Adrenal gland (tissue), 12 donors: ENCODE results near the gene ATXN7L1. TPM values are rescaled to one million over a fixed set of nuclear protein-coding genes. Genes with fewer than 3 reads are reported as not detected.

Experiments used
- DNase-seq, 7 donors: peaks; one replicate each; pipeline ENCODE4 v3.0.0-alpha.2; 2019 to 2020
- H3K27ac ChIP-seq, 5 donors: fragments of 200-600 bp; sonication (generic) in 4 of 5; 1 replicate in 3 of 5; 2 replicates in 2 of 5; pipeline versions ENCODE4 v1.5.1 to v1.8.0; 2016 to 2020; ENCODE audit warnings: mild to moderate bottlenecking in 1 of 5
- H3K27me3 ChIP-seq: fragments of 200-600 bp; 2 replicates; pipeline ENCODE4 v1.8.0; 2021
- H3K36me3 ChIP-seq, 2 donors: fragments of 200-600 bp; replicated peaks in 1 of 2; 1 replicate in 1 of 2; 2 replicates in 1 of 2; pipeline versions ENCODE4 v1.5.1 to v1.8.0; 2018 to 2022
- H3K4me1 ChIP-seq, 2 donors: fragments of 200-600 bp; replicated peaks in 1 of 2; 1 replicate in 1 of 2; 2 replicates in 1 of 2; pipeline versions ENCODE4 v1.5.1 to v1.8.0; 2018 to 2021
- H3K4me3 ChIP-seq, 4 donors: fragments of 200-600 bp; sonication (generic) in 3 of 4; one replicate each; pipeline ENCODE4 v1.5.1; 2016 to 2018
- H3K9me3 ChIP-seq, 3 donors: fragments of 200-600 bp; sonication (generic) in 1 of 3; replicated peaks in 1 of 3; 1 replicate in 2 of 3; 2 replicates in 1 of 3; pipeline versions ENCODE4 v1.5.1 to v1.8.0; 2016 to 2021
- POLR2A ChIP-seq, 2 donors: fragments of 450-650 bp; IDR thresholded peaks; one replicate each; pipeline ENCODE4 v1.6.1; 2017; ENCODE audit warnings: antibody characterized with exemption in 2 of 2, mild to moderate bottlenecking in 2 of 2, moderate library complexity in 1 of 2
- WGBS, 4 donors: extraction: QIAGEN DNeasy Blood & Tissue Kit in 2 of 4; methylation state at CpG; one replicate each; pipeline versions ENCODE4 v1.1.5 to v1.1.7; 2013 to 2017; 5-methylcytosine and 5-hydroxymethylcytosine counted together
- intact Hi-C, 2 donors: fragments of 100-400 bp; cut with DNase I; formaldehyde crosslinking; loops; one replicate each; pipeline versions ENCODE4 v1.14.1 to v1.15.0; 2022 to 2023
- polyA plus RNA-seq, 3 donors: library from polyadenylated mRNA; stranded (reverse); fragments of 200-250 nt in 2 of 3; fragments of 350-450 nt in 1 of 3; fragmentation: Illumina TruSeq in 1 of 3; extraction: RNeasy Lipid Tissue Mini Kit (QIAGEN cat#74804) in 1 of 3; gene quantifications; one replicate each; pipeline ENCODE4 v1.2.3, GENCODE V29; 2013 to 2014
- total RNA-seq, 9 donors: library from RNA; depleted of rRNA in 4 of 9; stranded (reverse); fragments of >200 nt in 4 of 9; fragments of 120-200 nt in 1 of 9; fragmentation: NEBNext Ultra II Directional in 1 of 9; extraction: Animal tissue kit (Norgen Biotek cat#: 25700) in 1 of 9; gene quantifications; one replicate each; pipeline versions ENCODE4 v1.1.0 to v1.2.4, GENCODE V29; 2013 to 2023
- TF ChIP-seq, protein P1 (sequence below), 6 experiments: fragments of 450-650 bp in 4 of 6; fragments of 200-600 bp in 2 of 6; sonication (generic) in 1 of 6; IDR thresholded peaks; 1 replicate in 5 of 6; 2 replicates in 1 of 6; pipeline versions ENCODE4 v1.5.1 to v1.8.0; 2016 to 2021; ENCODE audit warnings: antibody characterized with exemption in 6 of 6, mild to moderate bottlenecking in 2 of 6, moderate library complexity in 1 of 6
- donor health status: healthy with polysubstance abuse.
- donor health status: Bipolar disorder and iron deficiency.
- donor health status: DM: yes; HTN: yes; CAD: no.
- donor health status: DM: no; HTN: no; CAD: no.
- donor health status: DM: no; HTN: no; CAD: no.
- donor health status: DM: yes; HTN: yes; CAD: no.

The ATXN7L1 gene
- total and polyA plus RNA-seq, 12 donors, result 3.6 to 24.6 (median 9.0) TPM

DNA sequence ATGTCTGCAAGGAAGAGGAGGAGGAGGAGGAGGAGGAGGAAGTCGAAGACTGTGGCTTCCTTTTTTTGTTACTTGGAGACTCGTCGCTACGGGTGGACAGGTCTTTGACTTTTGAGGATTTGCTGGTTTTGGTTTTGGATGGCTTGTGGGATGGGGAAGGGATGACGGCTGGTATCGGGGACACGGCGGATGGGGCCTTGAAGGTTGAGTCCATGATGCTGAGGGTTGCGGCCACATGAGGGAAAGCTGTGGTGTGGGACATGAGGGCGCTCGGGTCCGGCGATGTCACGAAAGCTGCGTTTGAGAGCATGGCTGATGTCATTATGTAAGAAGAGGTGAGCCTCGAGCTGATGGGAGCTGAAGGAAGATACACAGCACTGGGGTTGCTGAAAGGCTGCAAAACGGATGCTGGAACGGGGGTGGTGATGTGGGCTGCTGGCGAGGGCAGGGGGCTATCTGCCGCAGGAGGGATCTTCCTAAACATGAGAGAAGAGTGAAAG lies 262.0 kb downstream of the ATXN7L1 start:
- TF ChIP-seq, protein P1, sequence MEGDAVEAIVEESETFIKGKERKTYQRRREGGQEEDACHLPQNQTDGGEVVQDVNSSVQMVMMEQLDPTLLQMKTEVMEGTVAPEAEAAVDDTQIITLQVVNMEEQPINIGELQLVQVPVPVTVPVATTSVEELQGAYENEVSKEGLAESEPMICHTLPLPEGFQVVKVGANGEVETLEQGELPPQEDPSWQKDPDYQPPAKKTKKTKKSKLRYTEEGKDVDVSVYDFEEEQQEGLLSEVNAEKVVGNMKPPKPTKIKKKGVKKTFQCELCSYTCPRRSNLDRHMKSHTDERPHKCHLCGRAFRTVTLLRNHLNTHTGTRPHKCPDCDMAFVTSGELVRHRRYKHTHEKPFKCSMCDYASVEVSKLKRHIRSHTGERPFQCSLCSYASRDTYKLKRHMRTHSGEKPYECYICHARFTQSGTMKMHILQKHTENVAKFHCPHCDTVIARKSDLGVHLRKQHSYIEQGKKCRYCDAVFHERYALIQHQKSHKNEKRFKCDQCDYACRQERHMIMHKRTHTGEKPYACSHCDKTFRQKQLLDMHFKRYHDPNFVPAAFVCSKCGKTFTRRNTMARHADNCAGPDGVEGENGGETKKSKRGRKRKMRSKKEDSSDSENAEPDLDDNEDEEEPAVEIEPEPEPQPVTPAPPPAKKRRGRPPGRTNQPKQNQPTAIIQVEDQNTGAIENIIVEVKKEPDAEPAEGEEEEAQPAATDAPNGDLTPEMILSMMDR (IDR thresholded peaks at IDR 0.05), result no peak
- no peak for TF ChIP-seq POLR2A (IDR thresholded peaks at IDR 0.05)
- H3K4me1 ChIP-seq, result no peaks in the 10 kb centered on the region
- WGBS, 4 donors, result 88 to 93% (median 92%) methylated on average over 20 of the region's 20 CpGs
- intact Hi-C loops, result no loop called here
- no peaks in the 10 kb centered on the region for H3K27me3 ChIP-seq
- peaks cover 0 to 17% of the 10 kb centered on the region in 2 donors for H3K36me3 ChIP-seq
- H3K27ac ChIP-seq, result no peak overlapping the region
- no peak for DNase-seq
- H3K9me3 ChIP-seq, result no peaks in the 10 kb centered on the region
- no peak overlapping the region for H3K4me3 ChIP-seq

DNA sequence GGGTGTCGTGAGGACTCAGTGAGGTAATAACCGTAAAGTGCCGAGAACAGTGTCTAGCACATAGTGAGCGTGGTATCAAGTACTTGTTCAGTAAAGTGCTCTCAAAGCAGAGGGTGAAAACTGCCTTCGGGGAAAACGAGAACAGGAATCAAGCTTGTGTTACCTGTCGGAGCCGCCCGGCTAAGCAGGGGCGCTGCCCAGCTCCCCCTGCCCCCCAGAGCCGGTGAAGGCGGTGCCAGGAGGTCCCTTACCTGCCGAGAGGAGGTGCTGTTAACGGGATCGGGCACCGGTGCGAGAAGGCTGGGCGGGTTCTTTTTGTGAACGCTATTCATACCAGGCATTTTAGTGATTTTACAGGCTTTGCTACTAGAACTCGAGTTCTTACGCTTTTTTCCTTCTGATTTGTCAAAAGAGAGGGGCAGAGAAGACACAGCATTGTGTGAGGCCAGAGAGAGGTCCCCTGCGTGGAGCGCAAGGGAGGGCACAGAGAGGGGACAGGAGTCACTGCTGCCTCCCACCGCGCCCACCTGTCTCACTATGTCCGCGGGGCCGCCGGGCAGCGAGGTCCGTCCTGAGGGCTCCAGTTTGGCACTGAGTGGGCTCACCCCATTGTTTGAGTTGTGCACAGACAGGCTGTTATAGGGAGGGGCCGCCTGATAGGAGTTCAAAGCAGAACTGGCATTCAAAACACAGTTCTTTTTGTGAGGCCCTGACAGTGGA lies 262.6 kb downstream of the ATXN7L1 start:
- TF ChIP-seq, protein P1 (IDR thresholded peaks at IDR 0.05), result no peak
- TF ChIP-seq POLR2A (IDR thresholded peaks at IDR 0.05), result no peak
- Histone ChIP-seq H3K4me1 (no peaks in the 10 kb centered on the region), H3K36me3 (peaks cover 0 to 17% of the 10 kb centered on the region in 2 donors), H3K27me3 (no peaks in the 10 kb centered on the region), H3K27ac (no peak overlapping the region), H3K4me3 (no peak overlapping the region), H3K9me3 (no peaks in the 10 kb centered on the region)
- DNase-seq, result no peak
- intact Hi-C loops, result no loop called here
- WGBS, 4 donors, result 92 to 97% (median 96%) methylated on average over 32 of the region's 32 CpGs

DNA sequence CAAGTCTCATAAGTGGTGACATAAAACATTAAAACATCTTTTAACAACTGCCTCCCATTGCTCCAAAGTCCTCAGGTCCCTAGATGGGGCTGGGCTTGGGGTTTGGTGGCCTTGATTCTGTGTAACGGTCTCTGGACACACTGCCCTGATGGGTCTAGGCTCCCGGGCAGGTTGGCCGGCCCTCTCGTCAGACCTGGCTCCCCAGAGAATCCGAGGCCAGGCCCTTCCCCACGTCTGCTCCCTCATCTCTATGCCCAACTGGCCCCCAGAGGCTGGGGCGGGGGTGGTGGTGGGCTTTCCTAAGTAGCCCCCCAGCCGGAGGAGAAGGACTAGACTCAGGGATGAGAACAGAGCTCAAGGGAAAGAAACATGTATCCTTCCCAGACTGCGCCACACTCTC lies 263.6 kb downstream of the ATXN7L1 start:
- H3K9me3 ChIP-seq, result no peaks in the 10 kb centered on the region
- intact Hi-C loops, result no loop called here
- no peak for DNase-seq
- WGBS, 4 donors, result 94 to 97% (median 95%) methylated on average over 4 to 9 of the region's 9 CpGs
- H3K27me3 ChIP-seq, result no peaks in the 10 kb centered on the region
- peaks cover 0 to 17% of the 10 kb centered on the region in 2 donors for H3K36me3 ChIP-seq
- TF ChIP-seq POLR2A (IDR thresholded peaks at IDR 0.05), result no peak
- H3K4me3 ChIP-seq, result no peak overlapping the region
- no peak overlapping the region for H3K27ac ChIP-seq
- H3K4me1 ChIP-seq, result no peaks in the 10 kb centered on the region

DNA sequence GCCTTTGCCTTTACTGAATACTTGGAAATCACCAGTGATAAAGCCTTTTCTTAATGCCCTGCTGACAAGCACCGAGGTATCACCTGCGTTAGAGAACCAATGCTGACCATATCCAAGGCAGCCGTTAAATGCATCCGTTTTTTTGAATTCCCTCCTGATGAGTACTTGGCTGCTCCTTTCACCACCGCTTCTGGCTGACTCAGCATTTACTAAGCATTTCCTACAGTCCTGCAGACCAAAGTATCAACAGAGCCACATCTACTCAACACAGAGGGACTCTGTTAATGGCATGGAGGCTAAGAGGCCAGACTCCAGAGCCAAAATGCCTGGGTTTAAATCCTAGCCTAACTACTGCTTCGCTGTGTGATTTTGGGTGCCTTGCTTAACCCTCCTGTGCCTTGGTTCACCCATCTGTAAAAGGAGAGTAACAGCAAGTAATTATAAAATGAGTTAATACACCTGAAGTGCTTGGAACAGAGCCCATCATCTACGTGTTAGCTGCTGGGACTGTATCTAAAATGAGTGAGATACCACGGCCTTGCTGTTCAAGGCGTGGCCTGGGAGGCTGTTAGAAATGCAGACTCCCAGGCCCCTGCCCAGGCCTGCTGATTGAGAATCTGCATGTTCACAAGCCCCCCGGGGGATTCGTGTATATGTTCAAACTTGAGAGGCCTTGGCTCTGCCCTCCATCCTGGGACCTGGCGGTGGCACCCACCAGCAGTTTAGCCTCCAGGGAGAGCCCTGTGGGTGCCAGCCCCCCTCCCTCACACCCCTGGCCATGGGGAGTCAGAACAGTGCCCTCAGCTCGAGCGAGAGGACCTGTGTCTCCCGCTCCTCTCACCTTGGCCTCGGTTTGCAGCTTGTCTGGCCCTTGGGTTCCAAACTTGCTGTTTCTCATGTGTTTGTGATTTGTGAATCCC lies 264.3 kb downstream of the ATXN7L1 start:
- Histone ChIP-seq H3K36me3 (peaks cover 0 to 17% of the 10 kb centered on the region in 2 donors), H3K27ac (no peak overlapping the region), H3K9me3 (no peaks in the 10 kb centered on the region), H3K27me3 (no peaks in the 10 kb centered on the region), H3K4me3 (no peak overlapping the region), H3K4me1 (no peaks in the 10 kb centered on the region)
- DNase-seq, result no peak
- intact Hi-C loops, result no loop called here
- no peak for TF ChIP-seq POLR2A (IDR thresholded peaks at IDR 0.05)
- TF ChIP-seq, protein P1 (IDR thresholded peaks at IDR 0.05), result no peak
- WGBS, 4 donors, result 89 to 93% (median 92%) methylated on average over 11 to 16 of the region's 16 CpGs
